Panc1 (cell line): ENCODE data around the gene TLE6.

ENCODE experiments used
- POLR2AphosphoS5 ChIP-seq: IDR thresholded peaks from 2 replicates; pipeline ENCODE4 v1.6.1; 2012; ENCODE audit warnings: mild to moderate bottlenecking, low read depth, low read length, moderate library complexity
- SIN3A ChIP-seq: IDR thresholded peaks from 2 replicates; pipeline ENCODE4 v1.6.1; 2012; ENCODE audit warnings: low read depth, mild to moderate bottlenecking, low read length, moderate library complexity, borderline replicate concordance; ENCODE audit not compliant: insufficient read depth
- TF ChIP-seq, protein P1 (sequence below): fragments of 450-650 bp; IDR thresholded peaks from 2 replicates; pipeline ENCODE4 v1.5.1; 2017; ENCODE audit warnings: mild to moderate bottlenecking
- TF ChIP-seq, protein P2 (sequence below), 2 experiments: IDR thresholded peaks; 2 replicates each; pipeline ENCODE4 v1.6.1; 2011 to 2012; ENCODE audit warnings: low read depth in 2 of 2, control low read depth in 1 of 2, low read length in 1 of 2, mild to moderate bottlenecking in 1 of 2, moderate library complexity in 1 of 2; ENCODE audit not compliant: insufficient read depth in 1 of 2

DNA sequence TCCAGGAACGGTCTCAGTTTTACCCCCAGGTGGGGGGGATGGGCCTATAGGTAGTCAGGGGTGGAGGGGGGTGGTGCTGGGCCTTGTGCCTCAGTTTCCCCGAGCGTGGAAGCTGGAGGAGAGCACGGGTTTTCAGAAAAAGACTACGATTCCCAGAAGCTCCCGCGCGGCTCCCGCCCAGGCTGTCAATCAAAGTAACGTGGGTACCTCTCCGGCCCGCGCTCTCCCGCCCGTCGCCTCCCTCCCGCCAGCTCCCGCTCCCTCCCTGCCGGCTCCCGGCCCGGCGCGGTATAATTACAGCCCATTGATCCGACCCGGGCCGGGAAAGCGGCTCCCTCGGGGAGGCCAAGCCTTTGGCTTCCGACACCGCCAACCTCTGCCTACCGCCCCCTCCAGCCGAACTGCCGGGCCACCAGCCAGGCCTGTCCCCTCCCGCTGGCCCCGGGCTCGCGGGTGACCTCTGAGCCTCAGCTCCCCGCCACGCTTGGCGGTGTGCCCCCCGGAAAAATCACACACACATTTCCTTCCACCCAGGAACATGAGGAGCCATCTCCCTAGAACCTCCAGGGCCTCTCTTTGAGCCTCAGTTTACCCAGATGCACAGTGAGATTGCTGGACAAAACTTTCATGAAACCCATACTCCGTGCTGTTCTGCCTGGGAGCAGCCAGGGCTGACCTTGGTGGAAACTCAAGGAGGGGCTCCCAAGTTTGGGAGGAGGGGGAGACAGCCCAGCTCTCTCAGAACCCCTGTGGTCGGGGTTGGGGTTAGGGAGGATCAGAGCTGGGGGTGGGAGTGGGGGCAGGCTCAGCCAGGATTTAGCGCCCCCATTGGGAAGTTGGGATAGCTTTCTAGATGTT is 59.0 kb downstream of the TLE6 start:
- TF ChIP-seq, protein P1, sequence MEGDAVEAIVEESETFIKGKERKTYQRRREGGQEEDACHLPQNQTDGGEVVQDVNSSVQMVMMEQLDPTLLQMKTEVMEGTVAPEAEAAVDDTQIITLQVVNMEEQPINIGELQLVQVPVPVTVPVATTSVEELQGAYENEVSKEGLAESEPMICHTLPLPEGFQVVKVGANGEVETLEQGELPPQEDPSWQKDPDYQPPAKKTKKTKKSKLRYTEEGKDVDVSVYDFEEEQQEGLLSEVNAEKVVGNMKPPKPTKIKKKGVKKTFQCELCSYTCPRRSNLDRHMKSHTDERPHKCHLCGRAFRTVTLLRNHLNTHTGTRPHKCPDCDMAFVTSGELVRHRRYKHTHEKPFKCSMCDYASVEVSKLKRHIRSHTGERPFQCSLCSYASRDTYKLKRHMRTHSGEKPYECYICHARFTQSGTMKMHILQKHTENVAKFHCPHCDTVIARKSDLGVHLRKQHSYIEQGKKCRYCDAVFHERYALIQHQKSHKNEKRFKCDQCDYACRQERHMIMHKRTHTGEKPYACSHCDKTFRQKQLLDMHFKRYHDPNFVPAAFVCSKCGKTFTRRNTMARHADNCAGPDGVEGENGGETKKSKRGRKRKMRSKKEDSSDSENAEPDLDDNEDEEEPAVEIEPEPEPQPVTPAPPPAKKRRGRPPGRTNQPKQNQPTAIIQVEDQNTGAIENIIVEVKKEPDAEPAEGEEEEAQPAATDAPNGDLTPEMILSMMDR, result peak; percentile 68; the same call in 1 of the 2 replicates
- TF ChIP-seq SIN3A (no peak), POLR2AphosphoS5 (peak; percentile 37)
- TF ChIP-seq, protein P2, sequence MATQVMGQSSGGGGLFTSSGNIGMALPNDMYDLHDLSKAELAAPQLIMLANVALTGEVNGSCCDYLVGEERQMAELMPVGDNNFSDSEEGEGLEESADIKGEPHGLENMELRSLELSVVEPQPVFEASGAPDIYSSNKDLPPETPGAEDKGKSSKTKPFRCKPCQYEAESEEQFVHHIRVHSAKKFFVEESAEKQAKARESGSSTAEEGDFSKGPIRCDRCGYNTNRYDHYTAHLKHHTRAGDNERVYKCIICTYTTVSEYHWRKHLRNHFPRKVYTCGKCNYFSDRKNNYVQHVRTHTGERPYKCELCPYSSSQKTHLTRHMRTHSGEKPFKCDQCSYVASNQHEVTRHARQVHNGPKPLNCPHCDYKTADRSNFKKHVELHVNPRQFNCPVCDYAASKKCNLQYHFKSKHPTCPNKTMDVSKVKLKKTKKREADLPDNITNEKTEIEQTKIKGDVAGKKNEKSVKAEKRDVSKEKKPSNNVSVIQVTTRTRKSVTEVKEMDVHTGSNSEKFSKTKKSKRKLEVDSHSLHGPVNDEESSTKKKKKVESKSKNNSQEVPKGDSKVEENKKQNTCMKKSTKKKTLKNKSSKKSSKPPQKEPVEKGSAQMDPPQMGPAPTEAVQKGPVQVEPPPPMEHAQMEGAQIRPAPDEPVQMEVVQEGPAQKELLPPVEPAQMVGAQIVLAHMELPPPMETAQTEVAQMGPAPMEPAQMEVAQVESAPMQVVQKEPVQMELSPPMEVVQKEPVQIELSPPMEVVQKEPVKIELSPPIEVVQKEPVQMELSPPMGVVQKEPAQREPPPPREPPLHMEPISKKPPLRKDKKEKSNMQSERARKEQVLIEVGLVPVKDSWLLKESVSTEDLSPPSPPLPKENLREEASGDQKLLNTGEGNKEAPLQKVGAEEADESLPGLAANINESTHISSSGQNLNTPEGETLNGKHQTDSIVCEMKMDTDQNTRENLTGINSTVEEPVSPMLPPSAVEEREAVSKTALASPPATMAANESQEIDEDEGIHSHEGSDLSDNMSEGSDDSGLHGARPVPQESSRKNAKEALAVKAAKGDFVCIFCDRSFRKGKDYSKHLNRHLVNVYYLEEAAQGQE (IDR thresholded peaks at IDR 0.05; ENCODE audit: insufficient read depth in 1 of 2, low read depth in 2 of 2, low read length in 1 of 2), result no peak
